ENCODE results near the gene CORO2B.
"Not testable (repeated sequence)": the region's sequence is repeated elsewhere in the genome, so short reads cannot be mapped to it uniquely, and the experiment has no call there.

CORO2B gene

DNA sequence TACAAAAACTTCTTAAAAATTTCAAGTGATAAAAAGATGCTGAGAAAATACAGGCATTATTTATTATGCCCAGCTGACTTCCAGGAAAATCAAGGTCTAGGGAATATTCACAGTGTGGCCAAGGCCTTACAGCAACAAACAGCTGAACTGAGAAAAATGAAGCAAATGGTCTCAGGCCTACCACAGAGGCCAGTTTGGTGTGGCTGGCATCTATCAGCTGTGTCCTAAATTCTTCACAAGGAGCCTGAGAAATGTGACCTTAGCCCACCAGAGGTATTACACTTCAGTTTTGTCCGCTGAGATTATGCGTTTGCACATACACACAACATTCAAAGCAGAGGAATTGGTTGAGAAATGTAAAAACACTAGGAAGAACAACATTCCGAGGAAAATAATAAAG lies 164.5 kb downstream of the CORO2B start:
- DNase-seq = no peak

DNA sequence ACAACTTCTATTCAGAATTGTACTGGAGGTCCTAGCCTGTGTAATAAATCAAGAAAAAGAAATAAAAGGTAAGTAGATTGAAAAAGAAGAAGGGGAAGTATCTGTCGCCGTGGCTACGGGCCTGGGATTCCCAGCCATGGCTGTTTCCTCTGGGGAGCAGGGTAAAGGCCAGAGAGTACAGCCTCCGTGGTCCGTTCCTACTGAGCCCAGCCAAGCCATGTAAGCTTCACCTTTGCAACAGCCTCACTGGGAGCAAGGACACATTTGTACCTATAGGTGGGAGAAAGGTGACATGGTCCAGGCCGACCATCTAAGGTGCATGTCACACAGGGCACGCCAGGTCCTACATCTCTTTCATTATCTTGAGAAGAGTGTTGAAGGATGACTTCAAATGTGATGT lies 170.6 kb downstream of the CORO2B start:
- DNase-seq = no peak

DNA sequence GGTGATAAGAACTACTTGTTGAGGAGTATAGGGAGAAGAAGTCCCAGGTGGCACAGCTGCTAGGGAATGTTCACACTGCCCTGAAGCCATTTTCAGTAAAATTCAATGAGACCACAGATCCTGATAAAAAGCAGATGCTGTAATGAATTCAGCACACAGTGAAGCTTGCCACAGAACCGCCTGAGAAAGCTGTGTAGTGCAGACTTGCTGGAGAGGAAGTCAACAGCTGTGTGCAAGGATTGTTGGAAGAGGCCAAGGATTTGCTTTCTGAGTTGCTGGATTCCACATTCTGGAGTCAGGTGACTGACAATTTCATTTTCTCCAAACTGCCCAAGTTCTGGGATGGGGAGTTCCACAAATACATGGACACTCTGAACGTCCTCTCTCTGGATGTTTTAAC lies 171.0 kb downstream of the CORO2B start:
- no peak for DNase-seq

DNA sequence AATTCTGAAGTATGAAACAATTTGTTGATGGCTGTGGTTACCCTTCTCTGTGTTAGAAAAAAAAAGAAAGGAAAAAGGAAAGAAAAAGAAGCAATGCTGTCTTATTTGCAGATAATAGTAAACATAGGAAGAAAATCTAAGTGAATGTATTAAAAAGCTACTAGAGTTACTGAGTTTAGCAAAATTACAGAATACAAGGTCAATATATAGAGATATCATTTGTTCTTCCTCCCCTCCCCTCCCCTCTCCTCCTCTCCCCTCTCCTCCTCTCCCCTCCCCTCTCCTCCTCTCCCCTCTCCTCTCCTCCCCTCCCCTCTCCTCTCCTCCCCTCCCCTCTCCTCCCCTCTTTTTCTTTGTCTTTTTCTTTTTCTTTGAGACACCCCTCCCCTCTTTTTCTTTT lies 172.8 kb downstream of the CORO2B start:
- no peak for DNase-seq

DNA sequence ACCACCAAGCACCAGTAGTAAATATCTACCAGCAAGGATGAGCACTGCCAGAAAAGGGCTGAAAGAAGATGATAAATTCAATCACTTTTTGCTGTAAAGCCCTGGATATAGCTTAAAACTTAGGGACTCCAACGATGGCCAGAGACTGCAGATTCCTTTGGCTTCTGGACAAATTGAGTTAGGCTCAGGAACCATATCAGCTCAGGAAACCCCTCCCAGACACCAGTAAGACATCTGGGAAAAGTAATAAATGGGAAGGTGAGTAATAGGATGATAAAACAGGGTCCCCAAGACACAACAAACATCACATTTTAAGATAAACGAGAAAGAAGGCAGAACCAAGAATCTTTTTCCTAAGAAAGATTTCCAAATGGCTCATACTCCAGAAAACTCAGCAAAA lies 176.9 kb downstream of the CORO2B start:
- DNase-seq = no peak

DNA sequence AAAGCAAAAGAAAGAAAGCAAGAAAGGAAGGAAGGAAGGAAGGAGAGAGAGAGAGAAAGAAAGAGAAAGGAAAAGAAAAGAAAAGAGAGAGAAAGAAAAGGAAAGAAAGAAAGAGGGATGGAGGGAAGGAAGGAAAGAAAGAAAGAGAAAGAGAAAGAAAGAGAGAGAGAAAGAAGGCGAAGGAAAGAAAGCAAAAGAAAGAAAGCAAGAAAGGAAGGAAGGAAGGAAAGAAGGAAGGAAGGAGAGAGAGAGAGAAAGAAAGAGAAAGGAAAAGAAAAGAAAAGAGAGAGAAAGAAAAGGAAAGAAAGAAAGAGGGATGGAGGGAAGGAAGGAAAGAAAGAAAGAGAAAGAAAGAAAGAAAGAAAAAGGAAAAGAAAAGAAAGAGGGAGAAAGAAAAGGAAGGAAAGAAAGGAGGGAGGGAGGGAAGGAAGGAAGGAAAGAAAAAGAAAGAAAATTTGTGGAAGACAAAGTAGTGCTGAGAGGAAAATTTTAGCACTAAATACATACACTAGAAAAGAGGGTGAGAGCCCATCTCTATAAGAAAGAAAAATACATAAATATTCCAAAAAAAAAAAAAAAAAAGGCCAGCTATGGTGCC lies 181.3 kb downstream of the CORO2B start:
- DNase-seq = not testable (repeated sequence)

DNA sequence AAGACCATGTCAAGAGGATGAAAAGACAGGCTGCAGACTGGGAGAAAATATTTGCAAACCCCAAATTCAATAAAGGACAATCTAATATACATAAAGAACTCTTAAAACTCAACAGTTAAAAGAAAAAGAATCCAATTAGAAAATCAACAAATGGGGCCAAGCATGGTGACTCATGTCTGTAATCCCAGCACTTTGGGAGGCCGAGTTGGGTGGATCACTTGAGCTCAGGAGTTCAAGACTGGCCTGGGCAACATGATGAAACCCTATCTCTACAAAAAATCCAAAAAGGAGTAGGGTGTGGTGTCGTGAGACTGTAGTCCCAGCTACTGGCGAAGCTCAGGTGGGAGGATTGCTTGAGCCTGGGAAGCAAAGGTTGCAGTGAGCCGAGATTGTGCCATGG lies 184.3 kb downstream of the CORO2B start:
- DNase-seq = no peak

DNA sequence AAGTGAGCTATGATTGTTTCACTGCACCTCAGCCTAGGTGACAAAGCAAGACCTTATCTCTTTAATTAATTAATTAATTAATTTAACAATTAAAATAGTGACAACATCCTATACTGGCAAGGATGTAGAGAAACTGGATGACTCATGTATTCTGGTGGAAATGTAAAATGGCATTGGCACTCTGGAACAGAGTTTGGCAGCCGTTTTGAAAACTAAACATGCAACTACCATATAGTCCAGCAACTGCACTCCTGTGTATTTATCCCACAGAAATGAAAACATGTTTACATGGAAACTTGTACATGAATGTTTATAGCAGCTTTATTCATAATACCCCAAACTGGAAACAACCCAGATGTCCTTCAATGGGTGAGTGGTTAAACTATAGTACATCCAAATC lies 185.3 kb downstream of the CORO2B start:
- no peak for DNase-seq

DNA sequence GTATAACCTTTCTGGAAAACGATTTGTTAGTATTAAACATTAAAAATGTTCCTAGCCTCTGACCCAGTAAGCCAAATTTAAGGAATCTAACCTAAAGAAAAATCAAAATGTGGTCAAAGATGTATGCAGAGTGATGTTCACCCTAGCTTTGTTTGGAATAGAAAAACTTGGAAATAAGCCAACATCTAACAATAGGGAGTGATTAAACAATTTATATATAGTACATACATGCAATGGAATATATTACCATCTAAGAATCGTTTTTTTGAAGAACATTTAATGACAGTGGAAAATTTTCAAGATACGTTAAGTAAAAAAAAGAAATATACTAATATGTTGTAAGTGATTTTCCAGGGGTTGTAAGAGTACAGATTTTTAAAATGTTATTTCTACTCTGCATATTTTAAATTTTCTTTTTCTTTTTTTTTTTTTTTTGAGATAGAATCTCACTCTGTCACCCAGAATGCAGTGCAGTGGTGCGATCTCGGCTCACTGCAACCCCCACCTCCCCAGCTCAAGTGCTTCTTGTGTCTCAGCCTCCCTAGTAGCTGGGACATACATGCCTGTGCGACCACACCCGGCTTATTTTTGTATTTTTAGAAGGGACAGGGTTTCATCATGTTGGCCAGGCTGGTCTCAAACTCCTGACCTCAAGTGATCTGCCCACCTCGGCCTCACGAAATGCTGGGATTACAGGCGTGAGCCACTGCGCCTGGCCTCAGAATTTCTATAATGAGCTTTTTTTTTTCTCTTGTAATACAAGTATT lies 187.0 kb downstream of the CORO2B start:
- DNase-seq = no peak

DNA sequence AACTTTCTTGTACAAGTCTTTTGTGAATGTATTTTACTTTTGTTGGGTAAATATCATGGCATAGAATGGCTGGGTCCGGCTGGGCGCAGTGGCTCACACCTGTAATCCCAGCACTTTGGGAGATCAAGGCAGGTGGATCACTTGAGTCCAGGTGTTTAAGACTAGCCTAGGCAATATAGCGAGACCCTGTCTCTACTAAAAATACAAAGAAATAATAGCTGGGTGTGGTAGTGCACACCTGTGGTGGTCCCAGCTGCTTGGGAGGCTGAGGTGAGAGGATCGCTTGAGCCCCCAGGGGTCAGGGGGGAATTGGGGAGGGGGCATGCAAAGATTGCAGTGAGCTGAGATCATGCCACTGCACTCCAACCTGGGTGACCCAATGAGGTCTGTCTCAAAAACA lies 189.0 kb downstream of the CORO2B start:
- DNase-seq = no peak

DNA sequence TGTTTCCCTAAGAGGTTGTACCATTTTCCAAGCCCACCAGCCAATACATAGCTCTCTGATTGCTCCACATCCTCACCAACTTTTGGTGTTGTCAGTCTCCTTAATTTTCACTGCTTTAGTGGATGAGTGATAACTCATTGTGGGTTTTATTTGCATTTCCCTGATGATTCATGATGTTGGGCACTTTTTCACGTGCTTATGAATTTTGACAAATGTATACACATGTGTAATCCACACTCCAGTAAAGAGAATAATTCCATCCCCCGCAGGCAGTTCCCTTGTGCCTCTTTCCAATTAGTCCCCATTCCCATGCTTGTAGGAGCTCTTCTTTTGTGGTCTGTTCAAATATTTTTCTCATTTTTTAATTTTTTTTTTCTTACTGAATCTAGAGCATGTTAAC lies 189.5 kb downstream of the CORO2B start:
- no peak for DNase-seq

DNA sequence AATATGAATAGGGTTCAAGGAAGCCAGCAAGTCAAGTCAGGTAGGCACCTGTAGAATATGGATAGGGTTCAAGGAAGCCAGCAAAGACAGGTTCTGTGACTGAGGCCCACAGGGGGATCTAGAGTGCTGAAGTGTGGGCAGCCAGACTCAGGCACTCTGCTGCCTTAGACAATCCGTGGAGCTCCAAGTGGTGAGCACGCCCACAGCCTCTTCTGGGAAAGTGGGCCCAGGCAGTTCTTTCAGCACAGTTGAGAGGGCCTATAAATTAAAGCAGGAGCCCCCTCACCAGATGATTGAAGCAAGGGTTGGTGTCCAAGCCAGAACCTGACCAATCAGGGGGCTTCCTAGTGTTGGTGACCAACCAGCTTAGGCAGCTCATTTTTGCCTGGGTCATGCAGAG lies 190.9 kb downstream of the CORO2B start:
- no peak for DNase-seq

DNA sequence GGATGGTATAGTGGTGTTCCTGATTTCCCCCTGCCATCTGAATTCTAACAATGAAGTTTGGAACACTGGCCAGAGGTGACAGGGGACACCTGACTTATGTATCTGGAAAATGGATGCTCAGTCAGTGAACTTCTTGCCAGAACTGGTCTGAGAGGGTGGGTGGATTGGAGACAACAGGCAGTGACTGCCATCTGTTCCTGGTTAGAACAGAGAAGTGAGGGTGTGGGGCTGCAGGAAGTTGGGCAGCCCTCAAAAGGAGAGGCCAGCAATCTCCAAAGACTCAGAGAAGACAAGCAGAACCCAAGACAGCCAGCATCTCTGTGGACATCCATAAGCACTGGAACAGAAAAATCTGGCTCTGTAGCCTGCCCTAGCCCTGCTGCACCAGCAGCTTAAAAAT lies 191.4 kb downstream of the CORO2B start:
- no peak for DNase-seq

DNA sequence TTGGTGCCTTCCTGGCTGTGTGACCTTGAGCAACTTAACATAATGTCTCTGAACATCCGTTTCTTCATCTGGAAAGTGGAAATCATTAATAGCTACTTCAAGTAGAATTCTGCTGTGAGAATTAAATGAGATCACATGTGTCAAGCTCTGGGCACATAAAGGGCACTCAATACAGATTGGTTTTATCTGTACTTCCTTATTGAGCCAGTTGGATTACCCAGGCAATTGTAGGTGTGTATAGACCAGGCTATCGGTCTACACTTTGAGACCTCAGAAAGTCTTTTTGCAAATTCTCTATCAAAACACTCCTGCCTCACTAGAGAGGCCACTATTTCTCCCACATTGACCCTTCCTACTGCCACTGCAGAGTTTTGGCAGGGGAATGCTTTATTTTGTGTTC lies 194.2 kb downstream of the CORO2B start:
- DNase-seq = no peak

DNA sequence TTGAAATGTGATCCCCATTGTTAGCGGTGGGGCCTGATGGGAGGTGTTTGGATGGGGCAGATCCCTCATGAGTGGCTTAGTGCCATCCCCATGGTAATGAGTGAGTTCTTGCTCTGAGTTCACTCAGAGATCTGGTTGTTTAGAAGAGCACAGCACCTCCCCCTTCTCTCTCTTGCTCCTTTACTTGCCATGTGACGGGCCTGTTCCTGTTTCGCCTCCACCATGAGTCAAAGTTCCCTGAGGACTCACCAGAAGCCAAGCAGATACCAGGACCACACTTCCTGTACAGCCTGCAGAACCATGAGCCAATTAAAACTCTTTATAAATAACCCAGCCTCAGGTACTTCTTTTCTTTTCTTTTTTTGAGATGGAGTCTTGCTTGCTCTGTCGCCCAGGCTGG lies 195.3 kb downstream of the CORO2B start:
- DNase-seq = no peak

DNA sequence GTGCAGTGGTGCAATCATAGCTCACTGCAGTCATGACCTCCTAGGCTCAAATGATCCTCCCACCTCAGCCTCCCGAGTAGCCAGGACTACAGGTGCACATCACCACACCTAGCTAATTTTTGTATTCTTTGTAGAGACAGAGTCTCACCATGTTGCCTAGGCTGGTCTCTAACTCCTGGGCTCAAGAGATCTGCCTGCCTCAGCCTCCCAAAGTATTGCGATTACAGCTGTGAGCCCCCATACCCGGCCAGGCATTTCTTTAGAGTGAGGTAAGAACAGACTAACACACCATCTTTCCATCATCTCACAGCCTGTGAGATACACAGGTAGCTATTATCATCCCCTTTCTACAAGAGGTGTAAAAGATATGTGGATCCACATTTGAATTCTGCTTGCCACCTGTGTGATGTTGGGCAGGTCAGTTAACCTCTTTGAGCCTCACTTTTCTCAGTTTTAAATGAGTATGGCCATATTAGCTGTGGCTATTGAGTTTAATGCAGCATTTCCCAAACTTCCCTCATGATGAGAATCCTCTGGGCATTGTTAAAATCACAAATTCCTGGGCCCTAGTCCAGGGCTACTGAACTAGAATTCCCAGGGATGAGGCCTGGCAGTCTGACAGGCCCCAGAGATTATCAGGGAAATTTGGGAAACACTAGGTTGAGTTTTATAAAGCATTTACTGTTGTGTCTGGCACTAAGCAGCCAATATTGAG lies 195.9 kb downstream of the CORO2B start:
- no peak for DNase-seq

DNA sequence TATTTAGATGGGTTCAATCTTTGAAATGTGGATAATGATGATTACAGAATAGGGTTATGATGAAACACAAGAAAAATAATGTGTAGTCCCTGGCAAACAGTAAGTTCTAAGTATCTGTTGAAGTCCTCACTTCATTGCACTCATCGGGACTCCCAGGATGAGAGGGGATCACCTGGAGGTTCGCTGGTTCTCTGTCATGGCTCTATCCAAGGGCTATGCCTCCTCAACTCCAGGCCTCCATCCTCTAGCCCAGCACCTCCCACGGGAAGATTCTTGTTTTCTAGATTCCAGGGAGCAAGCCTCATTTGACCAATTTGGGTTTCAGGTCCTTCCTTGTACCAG lies 196.4 kb downstream of the CORO2B start:
- no peak for DNase-seq

DNA sequence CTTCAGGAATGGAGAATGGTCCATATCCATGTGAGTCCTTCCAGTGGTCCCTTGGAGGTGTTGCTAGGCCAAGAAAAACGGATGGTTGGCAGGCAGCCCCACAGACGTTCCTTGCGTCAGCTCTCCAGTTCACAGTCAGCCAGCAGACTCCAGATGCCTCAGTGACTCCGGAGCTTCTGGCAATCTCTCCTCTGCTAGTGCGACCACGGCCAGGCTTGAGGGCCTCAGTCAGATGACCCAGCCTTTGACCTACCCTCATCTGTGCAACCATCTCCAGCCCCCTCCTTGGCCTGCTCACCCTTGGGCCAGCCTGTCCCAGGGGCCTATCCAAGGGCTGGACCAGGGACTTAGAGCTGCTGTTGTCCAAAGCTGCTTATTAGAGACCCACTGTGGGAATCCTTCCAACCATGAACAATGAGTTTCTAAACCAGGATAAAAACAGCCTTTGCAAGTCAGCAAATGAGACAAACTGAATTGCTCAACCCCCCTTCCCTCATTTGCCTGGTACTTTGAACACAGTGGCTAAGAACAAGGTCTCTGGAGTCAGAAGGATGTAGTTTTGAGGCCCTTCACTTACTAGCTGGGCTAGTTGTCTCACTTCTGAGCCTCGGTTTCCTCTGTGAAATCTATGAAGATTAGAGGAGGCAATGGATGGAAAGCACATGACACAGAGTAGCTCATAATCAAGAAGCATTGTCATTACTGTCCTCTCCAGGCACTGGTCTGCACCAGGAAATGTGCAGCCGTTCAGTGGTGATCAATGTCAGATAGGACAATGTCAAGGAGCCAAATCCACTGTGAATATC lies 197.1 kb downstream of the CORO2B start:
- no peak for DNase-seq

DNA sequence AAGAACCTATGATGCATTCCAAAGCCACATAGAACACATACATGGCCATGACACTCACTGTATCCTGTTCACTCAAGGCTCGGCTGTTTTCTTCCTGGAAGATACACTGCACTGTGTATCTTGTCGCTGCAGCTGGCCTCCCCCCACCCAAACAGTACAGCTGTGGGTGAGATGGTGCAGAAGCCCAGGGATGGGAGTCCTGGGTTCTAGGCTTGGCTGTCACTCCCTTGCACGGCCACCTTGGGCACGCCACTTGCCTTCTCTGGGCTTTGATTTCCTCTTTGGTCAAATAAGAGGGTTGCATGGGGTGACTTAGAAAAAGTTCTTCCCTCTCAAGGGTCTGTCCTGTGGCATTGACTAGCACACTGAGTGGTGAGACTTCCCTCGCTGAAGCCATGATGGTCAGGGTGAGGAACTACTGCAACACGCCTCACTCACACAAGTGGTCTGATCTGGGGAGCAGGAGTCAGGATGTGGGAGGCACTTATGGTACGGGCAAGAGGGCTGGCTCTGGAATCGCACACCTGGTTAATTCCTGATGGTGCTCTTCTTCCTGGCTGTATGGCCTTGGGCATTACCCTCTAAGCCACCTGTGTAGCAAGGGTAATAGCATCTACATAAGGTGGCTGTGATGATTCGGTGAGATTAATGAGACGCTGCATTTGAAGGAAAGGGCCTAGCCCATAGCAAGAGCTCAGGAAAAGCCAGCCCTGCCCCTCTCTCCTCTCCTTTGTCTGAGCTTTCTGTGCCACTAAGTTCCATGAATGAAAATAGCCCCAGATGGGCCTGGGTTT lies 197.9 kb downstream of the CORO2B start:
- no peak for DNase-seq

Data from NCI-H1048 (cell line).